GF-D8 (cell line): ENCODE measurements around the gene CHN2.

Source experiments
- DNase-seq: peaks from one replicate; lab custom pipeline; 2025; lab: John Stamatoyannopoulos, UW

The CHN2 gene

DNA sequence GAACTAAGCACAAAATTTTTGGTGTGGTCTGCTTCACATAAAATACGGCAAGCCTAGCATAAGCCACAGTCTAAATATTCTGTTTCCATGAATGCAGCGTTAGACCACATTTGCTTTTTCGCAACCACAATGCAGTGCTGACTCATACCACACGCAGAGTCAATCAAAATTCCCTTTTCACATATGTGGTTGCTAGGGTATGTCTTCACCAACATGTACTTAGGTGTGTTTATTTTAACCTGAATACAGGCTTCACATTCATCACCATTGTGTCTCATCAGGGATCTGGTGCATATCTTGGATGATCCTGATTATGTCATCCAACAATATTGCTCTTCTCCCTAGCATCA, 90.8 kb downstream of the CHN2 start:
- DNase-seq: no peak

DNA sequence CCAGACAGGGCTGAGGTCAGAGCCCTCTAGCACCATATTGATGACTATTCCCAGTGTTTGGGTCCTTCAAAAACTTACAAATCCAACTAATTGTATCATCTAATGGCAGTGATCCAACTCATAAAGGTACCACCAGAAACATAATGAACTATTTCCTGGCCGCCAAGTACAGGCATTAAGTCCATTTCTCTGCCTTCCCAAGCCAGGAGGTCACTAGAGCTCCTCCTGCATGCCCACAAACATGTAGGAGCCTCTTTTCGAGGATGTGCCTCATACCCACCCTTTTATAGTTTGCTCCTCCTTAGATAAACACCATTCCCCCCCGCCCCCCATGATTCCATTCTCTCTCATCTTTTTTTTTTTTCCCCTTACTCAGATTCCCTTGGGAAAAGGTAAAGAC, 91.3 kb downstream of the CHN2 start:
- DNase-seq: no peak

DNA sequence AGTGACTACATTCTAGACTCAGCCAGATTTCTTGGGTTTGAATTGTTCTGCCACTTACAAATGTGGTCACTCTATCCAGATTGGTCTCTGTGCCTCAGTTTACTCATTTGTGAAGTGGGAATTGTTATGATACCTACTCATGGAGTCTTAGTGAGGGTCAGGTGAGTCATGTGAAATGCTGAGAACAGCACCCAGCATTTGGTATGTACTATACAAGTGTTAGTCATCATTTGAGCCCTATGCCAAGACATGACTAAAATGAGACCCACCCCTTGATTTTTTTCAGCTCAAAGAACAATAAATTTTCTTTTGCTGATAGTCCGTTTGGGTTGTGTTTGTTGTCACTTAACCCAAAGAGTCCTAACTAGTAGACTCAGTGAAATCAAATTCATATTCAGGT, 92.8 kb downstream of the CHN2 start:
- no peak for DNase-seq

DNA sequence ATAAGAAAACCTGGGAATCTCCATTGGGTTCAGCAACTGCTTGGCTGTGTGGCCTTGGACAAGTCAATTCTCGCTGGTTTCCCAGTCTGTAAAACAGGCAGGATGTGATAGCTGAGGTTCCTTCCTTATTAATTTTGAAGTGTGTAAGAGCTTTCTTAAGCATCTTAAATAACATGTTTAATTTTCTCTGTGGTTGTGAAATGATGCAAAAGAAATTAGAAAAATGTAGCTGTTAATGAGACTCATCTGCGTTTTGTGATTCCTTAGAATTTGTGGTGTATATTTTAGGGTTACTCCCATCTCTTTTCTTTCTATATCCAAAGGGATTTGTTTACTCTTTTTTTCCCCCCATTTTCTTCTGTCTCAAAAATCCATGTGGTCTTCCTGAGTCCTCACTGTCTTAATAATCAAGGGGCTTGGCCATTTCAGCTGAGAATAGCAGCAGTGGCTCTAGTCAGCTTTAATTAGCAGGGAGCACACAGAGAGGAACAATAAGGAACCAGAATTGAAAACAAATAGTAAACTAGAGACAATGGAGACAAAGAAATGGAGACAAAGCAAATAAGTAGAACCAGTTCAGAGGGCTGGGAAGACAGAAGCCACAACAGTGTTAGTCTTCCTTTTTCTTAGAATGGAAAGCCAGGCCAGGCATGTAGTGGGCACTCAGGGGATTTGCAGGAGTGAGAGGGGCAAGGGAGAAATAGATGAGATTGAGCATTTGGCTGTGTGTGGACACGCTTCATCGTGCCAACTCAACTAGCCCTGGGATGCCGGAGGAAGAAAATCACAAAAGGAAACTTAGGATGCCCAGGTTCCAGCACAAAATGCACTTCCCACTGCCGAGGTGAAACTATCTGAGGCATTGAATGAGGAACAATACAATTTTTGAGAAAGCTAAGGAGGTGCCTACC, 93.9 kb downstream of the CHN2 start:
- DNase-seq: no peak

DNA sequence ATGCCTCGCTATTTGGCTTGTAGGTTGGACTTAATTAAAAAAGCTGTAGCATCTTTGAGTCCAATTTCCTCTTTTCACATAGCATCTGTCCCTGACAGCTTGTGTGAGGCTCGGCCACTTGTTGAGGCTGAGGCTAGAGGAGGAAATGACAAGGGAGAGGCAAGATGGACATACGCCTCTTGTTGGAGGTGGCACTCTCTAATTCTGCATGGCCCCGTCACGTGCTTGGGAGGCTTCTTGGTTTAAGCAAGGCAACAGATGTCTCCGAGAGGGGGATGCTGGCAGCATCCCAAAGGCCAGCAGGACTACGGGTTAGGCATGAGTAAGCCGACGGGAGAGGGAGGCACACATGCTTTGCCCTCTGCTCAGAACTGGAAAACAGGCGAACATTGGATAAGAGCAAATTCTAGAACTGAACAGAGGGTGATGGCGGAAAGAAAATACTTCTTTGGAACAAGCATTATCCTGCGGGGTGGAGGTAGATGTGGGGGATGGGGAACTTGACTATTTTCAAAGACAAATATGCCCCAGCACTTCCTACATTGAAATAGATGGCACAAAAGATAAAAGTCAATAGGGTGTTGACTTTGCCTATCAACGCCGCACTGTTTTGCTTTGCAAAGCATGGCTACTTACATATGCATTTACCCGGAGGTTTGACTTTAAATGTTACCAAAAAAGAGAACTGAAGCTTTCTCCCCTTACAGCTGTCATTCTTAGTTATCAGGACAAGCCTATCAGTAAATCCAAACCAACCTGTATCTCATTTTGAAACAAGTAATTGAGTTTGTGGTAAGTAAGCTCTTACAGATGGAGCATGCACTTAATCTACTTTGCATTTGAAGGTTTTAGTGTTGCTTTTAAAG, 94.8 kb downstream of the CHN2 start:
- no peak for DNase-seq

DNA sequence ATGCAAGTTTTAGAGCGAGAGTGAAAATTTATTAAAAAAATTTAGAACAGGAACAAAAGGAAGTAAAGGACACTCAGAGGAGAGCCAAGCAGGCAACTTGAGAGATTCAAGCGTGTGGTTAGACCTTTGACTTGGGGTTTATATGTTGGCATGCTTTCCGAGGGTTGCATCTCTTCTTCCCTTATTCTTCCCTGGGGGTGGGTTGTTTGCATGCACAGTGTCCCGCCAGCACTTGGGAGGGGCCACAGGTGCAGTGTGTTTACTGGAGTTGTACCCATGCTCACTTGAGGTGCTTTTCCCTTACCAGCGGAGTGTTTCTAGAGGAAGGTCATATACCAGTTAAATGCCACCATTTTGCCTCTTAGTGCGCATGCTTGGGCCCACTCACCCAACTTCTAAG, 96.3 kb downstream of the CHN2 start:
- DNase-seq: no peak

DNA sequence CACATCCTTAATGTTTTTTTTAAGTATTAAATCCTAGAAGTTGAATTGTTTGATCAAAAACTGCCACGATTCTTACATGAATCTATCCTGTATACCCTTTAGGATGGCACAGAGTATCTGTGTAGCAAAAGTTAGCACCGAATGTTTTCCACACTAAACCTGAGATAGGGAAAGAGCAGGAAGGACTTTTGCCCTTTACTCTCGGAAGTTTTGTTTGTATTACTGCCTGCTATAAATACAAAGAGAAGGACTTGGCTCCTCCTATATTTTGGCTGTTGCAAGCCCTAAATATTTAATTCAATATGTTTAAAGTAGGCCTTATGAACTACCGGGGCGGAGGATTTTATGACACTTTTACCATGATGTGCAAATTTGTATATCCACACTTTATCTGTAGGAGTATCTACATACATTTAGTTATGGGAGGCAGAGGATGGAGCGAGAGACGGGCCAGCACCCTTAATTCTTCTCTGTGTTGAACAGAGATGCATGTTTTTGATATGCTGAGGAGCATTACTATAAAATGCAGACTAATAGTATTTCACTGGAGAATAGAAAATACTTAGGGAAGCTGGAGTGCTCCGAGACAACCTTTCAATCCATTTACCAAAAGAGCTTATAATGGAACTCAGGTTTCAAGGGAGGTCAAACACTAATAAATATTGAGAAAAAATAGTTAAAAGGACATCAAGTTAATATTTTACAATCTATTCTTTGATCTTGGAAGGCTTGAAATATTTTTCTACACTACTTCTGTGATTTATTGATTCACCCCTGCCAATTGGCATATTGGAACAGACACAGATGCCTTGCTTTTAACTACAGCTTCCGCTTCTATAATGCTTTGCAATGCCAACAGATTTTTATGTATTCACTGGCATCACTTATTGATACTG, 97.4 kb downstream of the CHN2 start:
- DNase-seq: no peak

DNA sequence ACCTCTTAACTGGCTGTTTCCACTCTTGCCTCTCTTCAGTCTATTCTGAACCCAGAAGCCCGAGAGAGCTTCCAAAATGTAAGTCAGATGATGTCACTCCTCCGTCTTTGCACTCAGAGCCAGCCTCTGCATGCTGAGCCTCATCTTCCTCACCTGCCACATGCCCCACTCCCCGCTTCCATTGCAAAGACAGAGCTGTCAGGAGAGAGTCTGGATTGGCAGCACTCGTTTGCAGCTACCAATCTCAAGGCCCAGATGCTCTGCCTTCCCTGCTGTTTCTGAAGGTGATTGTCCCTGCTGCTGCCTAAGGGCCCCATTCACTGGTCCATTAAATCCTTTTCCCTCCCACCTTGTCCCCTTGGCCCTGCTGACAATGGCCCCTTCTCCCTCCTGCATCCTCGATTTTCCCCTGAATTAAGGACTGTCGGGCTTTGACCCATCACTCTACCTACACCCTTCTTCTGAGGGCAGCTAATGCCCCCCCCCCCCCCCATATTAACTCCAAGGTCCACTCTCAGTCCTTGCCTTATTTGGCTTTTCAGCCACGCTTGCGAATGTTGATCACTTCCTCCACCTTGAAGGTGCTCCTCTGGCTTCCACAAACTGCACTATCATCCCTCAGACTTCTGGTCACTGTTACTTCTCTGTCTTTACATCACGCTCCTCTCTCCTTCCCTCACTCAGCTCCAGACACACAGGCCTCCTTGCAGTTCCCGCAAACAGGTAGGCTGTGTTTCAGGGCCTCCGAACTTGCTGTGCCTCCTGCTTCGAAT, 98.5 kb downstream of the CHN2 start:
- DNase-seq: no peak

DNA sequence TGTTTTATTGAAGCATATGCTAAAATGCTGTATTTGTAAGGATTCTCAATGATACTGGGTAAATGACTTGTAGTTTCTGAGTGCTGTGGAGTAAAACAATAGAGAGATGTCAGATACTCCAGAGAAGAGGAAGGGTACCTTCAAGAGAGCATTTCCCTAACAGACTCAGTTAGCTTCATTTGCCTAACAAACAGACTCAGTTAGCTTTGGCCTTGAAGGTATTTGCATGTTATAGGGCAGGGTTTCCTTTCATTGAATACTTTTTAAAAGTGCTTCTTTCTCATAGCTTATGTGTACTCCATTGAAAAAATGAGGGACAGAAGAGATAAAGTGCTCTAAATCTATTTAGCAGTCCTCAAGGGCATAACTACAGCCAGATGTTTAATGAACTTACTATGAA, 101.8 kb downstream of the CHN2 start:
- no peak for DNase-seq

DNA sequence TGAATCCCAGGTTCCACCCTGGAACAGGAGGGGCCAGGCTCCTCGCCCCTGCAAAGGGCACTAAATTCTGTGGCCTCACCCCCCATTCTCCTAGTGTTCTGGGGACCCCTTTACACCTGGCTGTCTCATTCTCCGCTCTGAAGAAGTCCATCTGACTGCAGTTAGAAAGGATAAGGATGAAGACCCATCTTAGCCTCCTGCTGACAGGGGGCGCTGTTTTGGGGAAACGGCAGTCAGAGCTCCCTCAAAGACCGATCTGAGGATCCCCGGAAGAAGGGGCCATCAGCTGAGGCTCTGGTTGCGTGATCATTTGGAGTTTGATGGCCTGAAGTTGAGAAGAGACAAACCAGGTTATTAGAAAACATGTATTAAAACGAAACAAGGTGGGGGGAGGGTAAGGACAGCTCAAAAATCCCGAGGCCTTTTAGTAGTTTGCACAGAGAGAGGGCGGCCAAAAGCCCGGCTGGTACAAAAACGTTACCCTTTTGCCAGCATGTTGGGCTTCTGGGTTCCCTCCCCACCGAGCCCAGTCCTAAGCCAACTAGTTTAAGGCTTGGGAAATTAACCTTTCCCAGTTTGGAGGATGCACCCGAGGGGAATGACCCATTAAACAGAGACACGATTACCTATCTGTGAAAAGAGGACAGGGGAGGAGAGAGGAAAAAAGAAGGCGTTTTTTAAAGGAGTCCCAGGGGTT, 102.8 kb downstream of the CHN2 start:
- DNase-seq: no peak

DNA sequence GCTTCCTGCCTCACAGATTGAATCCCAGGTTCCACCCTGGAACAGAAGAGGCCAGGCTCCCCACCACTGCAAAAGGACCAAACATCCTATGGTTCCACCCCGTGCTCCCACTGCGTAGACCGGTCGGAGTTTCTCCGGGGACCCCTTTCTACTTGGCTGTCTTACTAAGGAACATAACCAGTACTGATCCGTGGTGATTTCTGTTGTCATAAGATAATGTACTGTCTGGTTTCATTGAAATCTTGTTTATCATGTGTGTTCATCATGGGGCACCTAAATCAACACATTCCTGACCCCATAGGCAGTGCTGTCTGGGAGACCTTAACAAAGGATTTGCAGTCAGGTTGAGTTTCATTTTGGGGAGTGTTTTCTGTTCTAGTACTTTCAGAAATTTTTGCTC, 104.5 kb downstream of the CHN2 start:
- DNase-seq: no peak

DNA sequence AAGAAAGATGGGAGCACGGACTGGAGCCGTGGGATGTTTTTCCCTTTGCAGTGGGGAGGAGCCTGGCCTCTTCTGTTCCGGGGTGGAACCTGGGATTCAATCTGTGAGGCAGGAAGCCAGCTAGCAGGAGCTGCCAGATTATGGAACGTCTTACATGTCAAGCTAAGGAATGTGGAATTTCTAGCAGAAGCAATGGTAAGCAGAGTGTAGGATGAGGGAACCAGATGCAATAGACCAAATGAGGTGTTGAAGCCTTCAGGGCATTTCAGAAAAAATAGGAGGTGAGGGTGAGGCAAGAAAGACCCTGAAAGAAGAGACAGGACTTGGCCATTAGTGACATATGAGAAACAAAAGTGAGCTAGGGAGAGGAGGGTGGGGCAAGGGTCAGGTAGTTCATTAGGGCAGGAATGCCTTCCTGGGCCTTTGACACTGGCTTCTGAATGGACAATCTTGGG, 105.5 kb downstream of the CHN2 start:
- DNase-seq: no peak

DNA sequence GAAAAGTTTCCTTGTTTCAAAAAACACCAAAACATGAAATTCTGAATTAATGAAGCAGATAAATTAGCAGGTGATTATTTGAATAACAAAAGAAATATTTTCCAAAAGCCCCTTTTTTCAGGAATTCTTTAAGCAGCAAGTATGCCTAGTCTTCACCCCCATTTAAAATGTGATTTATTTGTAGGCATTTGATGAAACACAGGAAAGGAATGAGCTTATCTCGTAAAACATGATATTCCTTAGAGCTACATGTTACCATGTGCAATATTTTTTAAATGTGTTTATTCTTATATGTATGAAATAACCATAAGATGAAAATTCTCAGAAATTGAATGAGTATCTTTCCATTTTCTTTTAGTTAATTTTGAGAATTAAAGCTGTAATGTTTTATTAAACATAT, 106.1 kb downstream of the CHN2 start:
- no peak for DNase-seq

DNA sequence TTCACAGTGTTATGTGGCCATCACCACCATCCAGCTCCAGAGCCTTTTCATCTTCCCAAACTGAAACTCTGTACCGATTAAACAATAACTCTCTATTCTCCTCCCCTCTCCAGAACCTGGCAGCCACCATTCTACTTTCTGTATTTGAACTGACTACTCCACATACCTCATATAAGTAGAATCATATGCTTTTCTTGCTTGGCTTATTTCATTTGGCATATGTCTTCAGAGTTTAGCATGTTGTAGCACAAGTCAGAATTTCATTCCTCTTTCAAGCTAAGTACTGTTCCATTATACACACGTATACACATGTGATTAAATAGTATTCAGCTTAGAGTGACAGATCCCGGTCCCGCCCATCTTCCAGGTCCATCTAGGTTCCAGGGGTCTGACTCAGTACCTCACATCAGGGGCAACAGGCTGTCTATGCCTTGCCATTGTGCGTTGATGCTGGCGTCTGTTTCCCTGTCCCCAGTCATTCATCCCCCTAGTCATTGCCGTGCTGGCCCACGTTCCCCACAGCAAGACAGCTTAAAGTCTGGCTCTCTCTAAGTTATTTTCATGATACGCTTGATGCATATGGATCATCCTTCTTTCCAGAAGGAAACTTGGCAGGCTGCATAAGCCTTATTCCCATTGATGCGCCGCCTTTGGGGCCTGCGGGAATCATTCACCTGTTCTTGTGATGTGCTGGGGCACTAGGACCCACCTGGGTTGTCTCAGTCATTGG, 108.3 kb downstream of the CHN2 start:
- no peak for DNase-seq

DNA sequence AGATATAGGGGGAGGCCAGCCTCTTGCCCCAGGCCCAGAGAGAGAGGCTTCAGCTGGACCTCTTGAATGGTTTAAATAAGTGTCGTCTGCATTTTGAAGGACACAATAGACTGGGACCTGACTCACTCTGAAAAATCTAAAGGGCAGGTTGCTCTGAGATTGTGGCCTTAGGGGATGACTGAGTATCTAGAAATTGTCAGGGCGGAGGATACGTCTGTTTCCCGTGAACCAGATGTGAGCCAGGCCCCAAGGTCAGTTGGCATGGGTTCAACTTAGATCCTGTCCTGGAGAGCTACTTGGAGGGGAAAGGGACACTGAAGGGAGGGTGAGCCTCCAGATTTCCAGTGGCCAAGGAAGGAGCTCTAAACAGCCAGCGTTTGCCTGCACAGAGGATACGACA, 110.2 kb downstream of the CHN2 start:
- DNase-seq: no peak

DNA sequence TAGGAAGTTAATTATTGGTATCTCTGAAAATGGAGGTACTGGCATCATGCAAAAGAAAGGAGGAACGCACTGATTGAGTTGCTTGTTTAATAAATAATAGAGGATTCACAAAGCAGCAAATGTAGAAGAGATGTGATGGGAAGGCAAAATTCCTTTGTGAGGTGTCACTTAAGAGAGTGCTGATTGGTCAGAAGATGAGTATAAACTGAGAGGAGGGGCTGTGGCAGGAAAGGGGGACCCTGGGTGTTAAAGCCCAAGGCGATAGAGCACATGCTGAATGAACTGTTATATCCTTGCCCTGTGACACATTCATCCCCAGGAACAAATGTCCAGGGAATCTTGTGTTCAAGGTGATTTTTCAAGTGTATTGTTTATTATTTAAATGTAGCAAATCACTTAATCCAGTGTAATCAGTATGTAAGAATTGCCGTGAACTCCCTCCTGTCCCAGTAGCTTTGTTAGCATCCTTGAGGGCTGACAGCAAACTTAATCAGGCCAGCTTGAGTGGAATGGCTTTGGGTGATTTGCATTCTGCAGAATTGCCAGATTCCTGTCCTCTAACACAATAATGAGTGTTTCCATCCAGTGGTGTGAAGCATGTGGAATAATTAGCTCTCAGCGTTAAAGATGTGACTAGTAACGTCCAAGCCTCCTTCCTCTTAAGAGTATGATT, 111.9 kb downstream of the CHN2 start:
- no peak for DNase-seq

DNA sequence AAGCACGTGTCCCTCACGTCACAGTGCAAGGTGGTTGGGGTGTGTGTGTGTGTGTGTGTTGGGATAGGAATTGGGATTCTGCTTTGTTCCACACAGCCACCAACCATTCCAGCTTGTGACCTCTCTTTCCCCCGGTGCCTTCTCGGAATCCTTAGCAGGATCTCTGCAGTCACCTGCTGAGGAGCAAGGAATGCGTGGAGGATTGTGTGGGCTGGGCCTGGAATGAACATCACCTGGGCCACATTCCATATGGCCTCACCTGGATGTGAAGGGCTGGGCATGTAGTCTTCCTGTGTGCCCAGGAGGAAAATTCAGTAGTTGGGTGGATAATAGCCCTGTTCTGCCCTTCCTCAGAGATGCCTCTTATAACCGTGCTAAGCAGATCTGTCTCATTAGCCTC, 113.8 kb downstream of the CHN2 start:
- no peak for DNase-seq

DNA sequence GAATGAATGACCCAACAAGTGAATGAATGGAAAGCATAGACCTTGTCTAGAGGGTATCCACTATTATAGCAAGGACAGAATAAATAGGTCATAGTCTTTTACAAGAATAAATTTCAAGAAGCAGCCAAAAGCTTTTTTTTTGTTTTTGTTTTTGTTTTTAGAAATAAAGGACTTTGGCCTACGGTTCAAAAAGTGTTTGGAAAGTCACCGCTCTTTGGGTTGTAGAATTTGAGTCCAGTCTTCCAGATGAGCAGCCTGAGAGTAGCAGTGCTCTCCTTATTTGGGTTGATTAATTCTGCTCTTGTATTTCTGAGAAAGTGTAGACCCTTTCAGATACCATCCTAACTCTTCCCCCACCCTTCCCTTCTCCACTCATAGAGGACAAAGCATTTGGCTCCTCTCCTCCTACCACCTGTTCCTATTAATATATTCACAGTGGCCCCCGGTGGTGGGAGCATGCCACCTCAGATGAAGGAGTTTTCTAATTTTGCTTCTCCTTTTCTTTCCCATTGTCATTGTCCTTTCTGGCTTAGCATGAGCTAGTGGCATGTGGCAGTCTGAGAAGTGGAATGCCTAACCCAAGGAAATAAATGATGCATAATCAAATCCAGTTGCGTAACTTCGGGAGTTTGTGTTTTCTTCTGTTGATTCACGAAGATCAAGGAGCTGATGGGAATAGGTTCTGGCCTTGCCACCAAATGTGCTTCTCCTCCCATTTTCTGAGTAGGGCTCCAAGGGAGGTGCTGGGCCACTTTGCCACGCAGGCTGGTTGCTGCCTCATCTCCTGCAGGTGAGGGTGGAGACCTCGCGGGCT, 114.7 kb downstream of the CHN2 start:
- no peak for DNase-seq

DNA sequence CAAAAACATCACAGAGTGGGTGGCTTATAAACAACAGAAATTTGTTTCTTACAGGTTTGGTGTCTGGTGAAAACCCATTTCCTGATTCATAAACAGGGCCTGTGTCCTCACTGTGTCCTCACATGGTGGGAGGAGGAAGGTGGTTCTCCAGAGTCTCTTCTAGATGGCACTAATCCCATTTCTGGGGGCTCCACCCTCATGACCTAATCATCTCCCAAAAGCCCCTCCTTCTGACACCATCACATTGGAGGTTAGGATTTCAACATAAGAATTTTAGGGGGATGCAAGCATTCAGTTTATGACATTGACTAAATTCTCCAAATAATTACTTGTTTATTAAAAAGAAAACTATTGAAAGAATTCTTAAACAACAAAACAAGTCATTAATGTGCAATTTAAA, 116.0 kb downstream of the CHN2 start:
- DNase-seq: no peak
